HEK293T (cell line): ENCODE results near the gene P3H3.
"Not testable (repeated sequence)": the region's sequence is repeated elsewhere in the genome, so short reads cannot be mapped to it uniquely, and the experiment has no call there.

Experiments used
- CTCF ChIA-PET: fragments of 350-600 bp; formaldehyde crosslinking; extraction: SDS; loops from one replicate; lab custom pipeline; 2021; ENCODE audit warnings: antibody characterized with exemption, inconsistent platforms; lab: Yijun Ruan, JAX
- POLR2A ChIA-PET: fragments of 350-600 bp; formaldehyde crosslinking; extraction: SDS; loops from one replicate; lab custom pipeline; 2020; ENCODE audit warnings: antibody characterized with exemption, inconsistent platforms; lab: Yijun Ruan, JAX
- DNase-seq: peaks from one replicate; pipeline ENCODE4 v3.0.0; 2012; ENCODE audit warnings: mixed read lengths; ENCODE audit errors: extremely low spot score
- ARNT ChIP-seq: fragments of 450-650 bp; IDR thresholded peaks from 2 replicates; pipeline ENCODE4 v1.6.1; 2017; ENCODE audit warnings: mild to moderate bottlenecking
- BHLHE40 ChIP-seq: fragments of 450-650 bp; IDR thresholded peaks from 2 replicates; pipeline ENCODE4 v1.6.1; 2016; ENCODE audit warnings: mild to moderate bottlenecking, moderate library complexity, borderline replicate concordance
- CTBP1 ChIP-seq: fragments of 450-650 bp; IDR thresholded peaks from 2 replicates; pipeline ENCODE4 v1.6.1; 2016; ENCODE audit warnings: borderline replicate concordance
- ELF4 ChIP-seq: fragments of 450-650 bp; IDR thresholded peaks from 2 replicates; pipeline ENCODE4 v1.6.1; 2017; ENCODE audit warnings: antibody characterized with exemption
- FOXA1 ChIP-seq: fragments of 450-650 bp; IDR thresholded peaks from 2 replicates; pipeline ENCODE4 v1.6.1; 2016; ENCODE audit warnings: mild to moderate bottlenecking
- FOXK2 ChIP-seq: fragments of 450-650 bp; IDR thresholded peaks from 2 replicates; pipeline ENCODE4 v1.6.1; 2016; ENCODE audit warnings: mild to moderate bottlenecking
- HDGF ChIP-seq: fragments of 450-650 bp; IDR thresholded peaks from 2 replicates; pipeline ENCODE4 v1.6.1; 2017; ENCODE audit warnings: antibody characterized with exemption, borderline replicate concordance
- L3MBTL2 ChIP-seq: fragments of 450-650 bp; conservative IDR thresholded peaks from 2 replicates; pipeline ENCODE4 v1.6.1; 2016; ENCODE audit warnings: mild to moderate bottlenecking
- LEF1 ChIP-seq: fragments of 450-650 bp; IDR thresholded peaks from 2 replicates; pipeline ENCODE4 v1.6.1; 2017; ENCODE audit warnings: mild to moderate bottlenecking, borderline replicate concordance
- NFRKB ChIP-seq: fragments of 450-650 bp; IDR thresholded peaks from 2 replicates; pipeline ENCODE4 v1.6.1; 2016; ENCODE audit warnings: mild to moderate bottlenecking, moderate library complexity
- SP1 ChIP-seq: fragments of 450-650 bp; IDR thresholded peaks from 2 replicates; pipeline ENCODE4 v1.6.1; 2017
- SUZ12 ChIP-seq: fragments of 450-650 bp; IDR thresholded peaks from 2 replicates; pipeline ENCODE4 v1.6.1; 2016; ENCODE audit warnings: mild to moderate bottlenecking
- ZNF384 ChIP-seq: fragments of 450-650 bp; IDR thresholded peaks from 2 replicates; pipeline ENCODE4 v1.6.1; 2016
- TF ChIP-seq, protein P1 (sequence below): fragments of 450-650 bp; IDR thresholded peaks from 2 replicates; pipeline ENCODE4 v1.6.1; 2016

The P3H3 gene

GRCh38 chr12:6866163-6866919 is 38.1 kb downstream of the P3H3 start:
- POLR2A ChIA-PET, result interaction anchor here (0.9 to 12.4 kb wide), 15 partner anchors 13 to 177 kb away, joined by 3 to 214 read pairs (median 5); partner anchors contain the start of genes C12orf57, CDCA3, COPS7A and MLF2
- no peak for DNase-seq
- CTCF ChIA-PET, result interaction anchor here (1.4 kb wide), 1 partner anchor 25 kb away, joined by 3 read pairs; no protein-coding TSS in a partner anchor
- TF ChIP-seq FOXA1 (no peak), SUZ12 (no peak), ZNF384 (no peak)

GRCh38 chr12:6866920-6867412 is 38.8 kb downstream of the P3H3 start:
- ChIA-PET CTCF (interaction anchor here (0.6 kb wide), 2 partner anchors 193 to 328 kb away, joined by 3 to 5 read pairs; partner anchors contain the start of gene C1S), POLR2A (interaction anchor here (0.7 to 12.4 kb wide), 21 partner anchors 14 to 242 kb away, joined by 3 to 214 read pairs (median 4); partner anchors contain the start of genes C12orf57, CDCA3, COPS7A and ENO2)
- DNase-seq, result peak; percentile 30
- TF ChIP-seq SP1 (no peak), SUZ12 (no peak), FOXK2 (no peak), HDGF (no peak), CTBP1 (no peak), LEF1 (no peak), BHLHE40 (no peak), ARNT (no peak), L3MBTL2 (no peak), NFRKB (no peak)
- TF ChIP-seq, protein P1, sequence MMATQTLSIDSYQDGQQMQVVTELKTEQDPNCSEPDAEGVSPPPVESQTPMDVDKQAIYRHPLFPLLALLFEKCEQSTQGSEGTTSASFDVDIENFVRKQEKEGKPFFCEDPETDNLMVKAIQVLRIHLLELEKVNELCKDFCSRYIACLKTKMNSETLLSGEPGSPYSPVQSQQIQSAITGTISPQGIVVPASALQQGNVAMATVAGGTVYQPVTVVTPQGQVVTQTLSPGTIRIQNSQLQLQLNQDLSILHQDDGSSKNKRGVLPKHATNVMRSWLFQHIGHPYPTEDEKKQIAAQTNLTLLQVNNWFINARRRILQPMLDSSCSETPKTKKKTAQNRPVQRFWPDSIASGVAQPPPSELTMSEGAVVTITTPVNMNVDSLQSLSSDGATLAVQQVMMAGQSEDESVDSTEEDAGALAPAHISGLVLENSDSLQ, result no peak

- ChIA-PET CTCF (interaction anchor here (0.6 to 2.5 kb wide), 4 partner anchors 16 to 329 kb away, joined by 3 to 26 read pairs (median 8); partner anchors contain the start of genes C1S, CDCA3 and USP5), POLR2A (interaction anchor here (0.6 to 12.4 kb wide), 28 partner anchors 14 to 241 kb away, joined by 3 to 214 read pairs (median 5); partner anchors contain the start of genes C12orf57, CDCA3, COPS7A and ENO2)
- no peak for TF ChIP-seq ARNT
- no peak for TF ChIP-seq FOXA1
- TF ChIP-seq, protein P1, result no peak
- peak; percentile 71 for TF ChIP-seq ELF4
- DNase-seq, result peak; percentile 91
Observed at GRCh38 chr12:6867413-6868210, 39.4 kb downstream of the P3H3 start, which contains the start of gene TPI1. TSS of gene TPI1 (plus strand) at chr12:6867531. CDS start at chr12:6867567, 36 bp downstream.

DNA sequence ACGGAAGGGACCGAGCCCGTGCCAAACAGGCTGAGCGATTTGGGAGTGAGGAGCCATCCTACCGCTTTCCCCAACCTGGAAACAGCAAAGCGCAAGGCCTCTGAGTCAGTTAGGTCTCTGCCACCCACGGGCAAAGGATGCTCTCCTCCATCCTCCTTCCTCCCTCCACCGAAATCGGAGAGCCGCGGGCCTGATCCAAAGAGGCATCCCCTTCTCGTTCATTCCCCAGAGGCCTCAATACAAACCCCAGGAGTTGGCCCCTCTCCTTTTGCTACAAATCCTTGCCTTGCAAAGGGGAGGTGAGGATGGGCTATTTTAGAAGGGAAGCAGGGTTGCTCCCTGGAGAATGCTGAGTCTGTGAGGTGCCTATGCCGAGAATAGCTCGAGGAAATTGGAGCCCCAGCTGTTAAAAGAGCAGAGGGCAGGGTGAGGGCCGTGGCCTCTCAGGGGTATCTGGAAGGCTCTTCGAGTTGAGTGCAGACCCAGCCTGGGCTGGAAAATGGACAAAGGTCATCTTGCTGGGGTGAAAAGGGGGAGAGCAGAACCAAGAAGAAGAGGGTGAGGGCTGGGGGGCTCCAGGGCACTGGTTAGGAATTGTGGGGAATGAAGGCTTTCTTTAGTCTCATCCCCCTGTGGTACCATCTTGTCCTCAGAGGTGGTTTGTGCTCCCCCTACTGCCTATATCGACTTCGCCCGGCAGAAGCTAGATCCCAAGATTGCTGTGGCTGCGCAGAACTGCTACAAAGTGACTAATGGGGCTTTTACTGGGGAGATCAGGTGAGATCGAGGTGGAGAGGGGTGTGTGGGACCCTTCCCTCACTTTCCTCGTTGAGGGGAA is 40.2 kb downstream of the P3H3 start:
- CTCF ChIA-PET, result interaction anchor here (0.7 to 2.5 kb wide), 9 partner anchors 14 to 245 kb away, joined by 3 to 26 read pairs (median 5); partner anchors contain the start of genes CDCA3 and USP5
- no peak for TF ChIP-seq CTBP1
- no peak for DNase-seq
- POLR2A ChIA-PET, result interaction anchor here (0.6 to 12.4 kb wide), 25 partner anchors 9 to 334 kb away, joined by 3 to 214 read pairs (median 6); partner anchors contain the start of genes C12orf57, CDCA3, COPS7A and GAPDH

GRCh38 chr12:6869049-6870021 is 41.1 kb downstream of the P3H3 start:
- DNase-seq, result peak; percentile 68
- POLR2A ChIA-PET, result interaction anchor here (0.6 to 12.4 kb wide), 29 partner anchors 8 to 335 kb away, joined by 3 to 214 read pairs (median 5); partner anchors contain the start of genes C12orf57, CDCA3, COPS7A and GAPDH
- TF ChIP-seq HDGF (peak; percentile 67), SP1 (no peak), ELF4 (no peak)
- CTCF ChIA-PET, result interaction anchor here (0.5 to 2.5 kb wide), 25 partner anchors 11 to 244 kb away, joined by 3 to 26 read pairs (median 4); partner anchors contain the start of genes C12orf57, CDCA3, LRRC23 and USP5

DNA sequence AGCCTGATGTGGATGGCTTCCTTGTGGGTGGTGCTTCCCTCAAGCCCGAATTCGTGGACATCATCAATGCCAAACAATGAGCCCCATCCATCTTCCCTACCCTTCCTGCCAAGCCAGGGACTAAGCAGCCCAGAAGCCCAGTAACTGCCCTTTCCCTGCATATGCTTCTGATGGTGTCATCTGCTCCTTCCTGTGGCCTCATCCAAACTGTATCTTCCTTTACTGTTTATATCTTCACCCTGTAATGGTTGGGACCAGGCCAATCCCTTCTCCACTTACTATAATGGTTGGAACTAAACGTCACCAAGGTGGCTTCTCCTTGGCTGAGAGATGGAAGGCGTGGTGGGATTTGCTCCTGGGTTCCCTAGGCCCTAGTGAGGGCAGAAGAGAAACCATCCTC is 42.1 kb downstream of the P3H3 start:
- ChIA-PET CTCF (interaction anchor here (1.9 to 2.5 kb wide), 2 partner anchors 12 to 19 kb away, joined by 6 to 26 read pairs; partner anchors contain the start of genes CDCA3 and USP5), POLR2A (interaction anchor here (0.8 to 12.4 kb wide), 8 partner anchors 9 to 181 kb away, joined by 3 to 214 read pairs (median 10); partner anchors contain the start of genes C12orf57, CDCA3, MLF2 and RNU7-1)
- not testable (repeated sequence) for DNase-seq
